Keratinocyte (primary cell): ENCODE measurements around the gene AGPAT3.

Experiments used
- EZH2 ChIP-seq: IDR thresholded peaks from one replicate; pipeline ENCODE4 v1.6.1; 2012; ENCODE audit warnings: inconsistent platforms, mild to moderate bottlenecking, low read length, moderate library complexity
- TF ChIP-seq, protein P1 (sequence below), 3 experiments: IDR thresholded peaks in 1 of 3; conservative IDR thresholded peaks in 1 of 3; optimal IDR thresholded peaks in 1 of 3; 2 replicates in 2 of 3; 3 replicates in 1 of 3; pipeline versions ENCODE3 to v1.5.1; 2011; ENCODE audit warnings: low read length in 3 of 3, mild to moderate bottlenecking in 3 of 3, moderate library complexity in 2 of 3, control low read depth in 1 of 3, inconsistent platforms in 1 of 3; ENCODE audit not compliant: insufficient read depth in 2 of 3; ENCODE audit errors: extremely low read depth in 1 of 3

- TF ChIP-seq, protein P1, sequence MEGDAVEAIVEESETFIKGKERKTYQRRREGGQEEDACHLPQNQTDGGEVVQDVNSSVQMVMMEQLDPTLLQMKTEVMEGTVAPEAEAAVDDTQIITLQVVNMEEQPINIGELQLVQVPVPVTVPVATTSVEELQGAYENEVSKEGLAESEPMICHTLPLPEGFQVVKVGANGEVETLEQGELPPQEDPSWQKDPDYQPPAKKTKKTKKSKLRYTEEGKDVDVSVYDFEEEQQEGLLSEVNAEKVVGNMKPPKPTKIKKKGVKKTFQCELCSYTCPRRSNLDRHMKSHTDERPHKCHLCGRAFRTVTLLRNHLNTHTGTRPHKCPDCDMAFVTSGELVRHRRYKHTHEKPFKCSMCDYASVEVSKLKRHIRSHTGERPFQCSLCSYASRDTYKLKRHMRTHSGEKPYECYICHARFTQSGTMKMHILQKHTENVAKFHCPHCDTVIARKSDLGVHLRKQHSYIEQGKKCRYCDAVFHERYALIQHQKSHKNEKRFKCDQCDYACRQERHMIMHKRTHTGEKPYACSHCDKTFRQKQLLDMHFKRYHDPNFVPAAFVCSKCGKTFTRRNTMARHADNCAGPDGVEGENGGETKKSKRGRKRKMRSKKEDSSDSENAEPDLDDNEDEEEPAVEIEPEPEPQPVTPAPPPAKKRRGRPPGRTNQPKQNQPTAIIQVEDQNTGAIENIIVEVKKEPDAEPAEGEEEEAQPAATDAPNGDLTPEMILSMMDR (optimal IDR thresholded peaks at IDR 0.05 in 1 of 3, IDR thresholded peaks at IDR 0.05 in 1 of 3, conservative IDR thresholded peaks at IDR 0.05 in 1 of 3; ENCODE audit: extremely low read depth in 1 of 3, insufficient read depth in 2 of 3, low read length in 3 of 3): no peak
- no peak for TF ChIP-seq EZH2
Observed at GRCh38 chr21:43864313-43864961, 586 bp upstream of the AGPAT3 start.
